Measurements from ENCODE around the gene ZNF655.

- TF ChIP-seq ZNF335 (tag by site-specific recombination; conservative IDR thresholded peaks at IDR 0.05) (no peak), CTCF (tag by site-specific recombination; IDR thresholded peaks at IDR 0.05) (no peak)
These were observed 49.1 kb downstream of the ZNF655 start for GRCh38 chr7:99607548-99607947.

Measured in HEK293 (cell line).